ENCODE results near the gene VSX2. TPM values are rescaled to one million over a fixed set of nuclear protein-coding genes. Genes with fewer than 3 reads are reported as not detected.

The VSX2 gene
- total RNA-seq, 6 experiments from 2014 or later, result not detected

- Mint-ChIP-seq H3K4me3 (no peak overlapping the region), H3K27me3 (ENCODE audit: insufficient read depth) (peaks cover 21% of the 10 kb centered on the region), H3K9me3 (no peaks in the 10 kb centered on the region), H3K4me1 (ENCODE audit: low read depth) (no peaks in the 10 kb centered on the region), H3K36me3 (ENCODE audit: low read depth) (no peaks in the 10 kb centered on the region), H3K27ac (no peak overlapping the region)
- no peak for DNase-seq
- TF ChIP-seq, protein P1, sequence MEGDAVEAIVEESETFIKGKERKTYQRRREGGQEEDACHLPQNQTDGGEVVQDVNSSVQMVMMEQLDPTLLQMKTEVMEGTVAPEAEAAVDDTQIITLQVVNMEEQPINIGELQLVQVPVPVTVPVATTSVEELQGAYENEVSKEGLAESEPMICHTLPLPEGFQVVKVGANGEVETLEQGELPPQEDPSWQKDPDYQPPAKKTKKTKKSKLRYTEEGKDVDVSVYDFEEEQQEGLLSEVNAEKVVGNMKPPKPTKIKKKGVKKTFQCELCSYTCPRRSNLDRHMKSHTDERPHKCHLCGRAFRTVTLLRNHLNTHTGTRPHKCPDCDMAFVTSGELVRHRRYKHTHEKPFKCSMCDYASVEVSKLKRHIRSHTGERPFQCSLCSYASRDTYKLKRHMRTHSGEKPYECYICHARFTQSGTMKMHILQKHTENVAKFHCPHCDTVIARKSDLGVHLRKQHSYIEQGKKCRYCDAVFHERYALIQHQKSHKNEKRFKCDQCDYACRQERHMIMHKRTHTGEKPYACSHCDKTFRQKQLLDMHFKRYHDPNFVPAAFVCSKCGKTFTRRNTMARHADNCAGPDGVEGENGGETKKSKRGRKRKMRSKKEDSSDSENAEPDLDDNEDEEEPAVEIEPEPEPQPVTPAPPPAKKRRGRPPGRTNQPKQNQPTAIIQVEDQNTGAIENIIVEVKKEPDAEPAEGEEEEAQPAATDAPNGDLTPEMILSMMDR (IDR thresholded peaks at IDR 0.05), result no peak
These were observed 27.2 kb upstream of the VSX2 start for GRCh38 chr14:74211945-74212580.

DNA sequence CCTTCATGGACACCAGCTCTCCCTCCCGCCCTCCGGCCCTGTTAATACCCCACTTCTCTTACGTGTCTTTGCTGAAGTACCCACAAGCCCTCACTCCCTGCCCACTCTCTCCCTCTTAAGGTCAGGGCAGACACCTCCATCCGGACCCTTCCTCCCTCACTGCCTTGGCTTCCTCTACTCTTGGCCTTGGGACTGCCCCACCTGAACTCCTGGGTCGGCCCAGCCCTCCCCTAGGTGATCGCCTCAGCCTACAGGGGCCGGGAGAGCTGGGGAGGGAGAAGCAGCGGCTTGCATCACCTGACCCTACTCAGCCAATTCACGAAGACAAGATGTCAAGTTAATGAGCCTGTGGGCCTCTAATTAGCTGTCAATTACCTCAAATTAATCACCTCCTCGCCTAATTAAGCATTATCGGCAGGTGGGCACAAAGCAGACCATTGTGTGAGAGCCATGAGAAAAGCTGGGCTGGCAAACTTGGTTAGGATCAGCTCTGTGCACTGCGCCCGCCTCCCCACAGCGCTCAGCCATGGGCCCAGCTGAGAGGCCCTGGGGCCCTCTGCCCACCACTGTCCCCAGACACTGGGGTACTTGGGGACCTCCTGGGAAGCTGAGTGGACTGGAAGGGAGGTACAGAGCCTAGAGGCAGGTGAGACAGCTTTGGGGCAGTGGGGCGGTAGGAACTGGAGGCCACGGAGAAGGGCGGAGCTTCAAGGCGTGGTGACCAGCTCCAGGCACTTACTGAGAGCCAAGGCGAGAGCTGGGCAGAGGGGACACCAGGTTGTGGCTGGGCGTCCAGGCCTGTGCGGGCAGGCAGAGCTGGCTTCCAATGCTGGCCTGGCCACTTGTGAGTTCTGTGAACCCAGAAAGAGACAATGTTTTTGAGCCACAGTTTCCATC, 25.1 kb upstream of the VSX2 start:
- Mint-ChIP-seq H3K9me3 (no peaks in the 10 kb centered on the region), H3K4me1 (ENCODE audit: low read depth) (no peaks in the 10 kb centered on the region), H3K27ac (no peak overlapping the region), H3K4me3 (no peak overlapping the region), H3K27me3 (ENCODE audit: insufficient read depth) (peaks cover 20% of the 10 kb centered on the region), H3K36me3 (ENCODE audit: low read depth) (no peaks in the 10 kb centered on the region)
- TF ChIP-seq, protein P1 (IDR thresholded peaks at IDR 0.05), result no peak
- DNase-seq, result no peak

DNA sequence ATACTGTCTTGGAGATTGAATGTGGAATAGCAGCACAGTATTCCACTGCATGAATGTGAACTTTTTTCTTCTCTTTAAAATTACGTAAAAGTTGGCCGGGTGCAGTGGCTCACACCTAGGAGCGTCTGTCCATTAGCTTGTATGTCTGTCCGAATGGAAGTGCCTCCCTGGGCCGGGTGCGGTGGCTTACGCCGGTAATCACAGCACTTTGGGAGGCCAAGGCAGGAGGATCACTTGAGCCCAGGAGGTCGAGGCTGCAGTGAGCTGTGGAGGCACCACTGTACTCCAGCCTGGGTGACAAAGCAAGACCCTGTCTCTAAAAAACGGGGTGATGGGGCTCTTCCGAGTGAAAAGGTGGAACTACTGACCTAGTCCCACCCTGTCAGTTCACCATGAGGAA, 22.6 kb upstream of the VSX2 start:
- Mint-ChIP-seq H3K4me3 (no peak overlapping the region), H3K9me3 (no peaks in the 10 kb centered on the region), H3K27ac (no peak overlapping the region), H3K36me3 (ENCODE audit: low read depth) (no peaks in the 10 kb centered on the region), H3K4me1 (ENCODE audit: low read depth) (no peaks in the 10 kb centered on the region), H3K27me3 (ENCODE audit: insufficient read depth) (peaks cover 33% of the 10 kb centered on the region)
- no peak for DNase-seq
- TF ChIP-seq, protein P1 (IDR thresholded peaks at IDR 0.05), result no peak

DNA sequence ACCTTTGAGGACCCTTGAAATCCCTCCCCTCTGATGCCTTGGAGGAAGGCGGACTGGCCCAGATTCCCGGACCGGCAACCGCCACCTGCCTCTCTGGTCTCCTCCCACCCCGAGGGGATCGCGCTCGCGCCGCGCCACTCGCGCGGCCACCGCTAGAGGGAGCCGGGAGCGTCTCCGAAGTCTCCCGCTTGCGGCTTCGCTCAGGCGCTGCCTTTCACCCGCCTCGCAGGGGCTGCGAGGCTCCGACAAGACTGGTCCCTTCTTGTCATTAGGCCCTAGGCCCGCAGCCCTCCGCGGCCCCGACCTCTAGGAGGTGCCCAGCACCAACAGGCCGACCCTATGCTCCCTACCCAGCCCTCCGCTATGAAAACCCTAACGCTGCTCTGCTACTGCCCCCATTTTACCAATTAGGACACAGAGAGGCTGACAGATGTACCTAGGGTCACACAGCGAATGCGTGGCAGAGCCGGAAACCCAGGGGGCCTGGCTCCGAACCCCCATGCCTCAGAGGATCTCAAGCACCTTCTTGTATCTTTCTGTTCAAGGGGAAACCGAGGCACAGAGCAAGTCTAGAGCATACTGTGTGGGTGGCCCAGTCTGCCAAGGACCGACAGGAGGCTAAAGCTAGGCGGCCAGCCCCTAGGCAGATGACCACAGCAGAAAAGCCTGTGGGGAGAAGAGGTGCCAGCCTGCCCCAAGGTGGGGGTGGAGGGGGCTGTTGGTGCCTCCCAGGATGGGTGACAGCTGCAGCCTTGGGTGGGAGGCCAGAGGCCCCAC, 21.4 kb upstream of the VSX2 start:
- DNase-seq, result peak; percentile 33
- Mint-ChIP-seq H3K27ac (no peak overlapping the region), H3K27me3 (ENCODE audit: insufficient read depth) (peaks cover 31% of the 10 kb centered on the region), H3K9me3 (no peaks in the 10 kb centered on the region), H3K36me3 (ENCODE audit: low read depth) (no peaks in the 10 kb centered on the region), H3K4me1 (ENCODE audit: low read depth) (no peaks in the 10 kb centered on the region), H3K4me3 (no peak overlapping the region)
- TF ChIP-seq, protein P1 (IDR thresholded peaks at IDR 0.05), result peak; percentile 93

GRCh38 chr14:74218462-74218861, 20.8 kb upstream of the VSX2 start:
- no peaks in the 10 kb centered on the region for H3K36me3 Mint-ChIP-seq (ENCODE audit: low read depth)
- H3K27me3 Mint-ChIP-seq (ENCODE audit: insufficient read depth), result peaks cover 33% of the 10 kb centered on the region
- H3K4me3 Mint-ChIP-seq, result no peak overlapping the region
- TF ChIP-seq, protein P1 (IDR thresholded peaks at IDR 0.05), result no peak
- H3K9me3 Mint-ChIP-seq, result no peaks in the 10 kb centered on the region
- H3K4me1 Mint-ChIP-seq (ENCODE audit: low read depth), result no peaks in the 10 kb centered on the region
- no peak overlapping the region for H3K27ac Mint-ChIP-seq
- no peak for DNase-seq

Measured in HFFc6 (cell line).